Measurements from ENCODE around the gene RNF151. TPM values are rescaled to one million over a fixed set of nuclear protein-coding genes. Genes with fewer than 3 reads are reported as not detected.
A peak's percentile ranks its signal among the peaks of the same experiment; 100 is the strongest.

RNF151 gene
- total and polyA plus RNA-seq, 2 donors (not counting 1 experiment from before 2014, with no cell fraction given), result 0.13 to 0.76 TPM

DNA sequence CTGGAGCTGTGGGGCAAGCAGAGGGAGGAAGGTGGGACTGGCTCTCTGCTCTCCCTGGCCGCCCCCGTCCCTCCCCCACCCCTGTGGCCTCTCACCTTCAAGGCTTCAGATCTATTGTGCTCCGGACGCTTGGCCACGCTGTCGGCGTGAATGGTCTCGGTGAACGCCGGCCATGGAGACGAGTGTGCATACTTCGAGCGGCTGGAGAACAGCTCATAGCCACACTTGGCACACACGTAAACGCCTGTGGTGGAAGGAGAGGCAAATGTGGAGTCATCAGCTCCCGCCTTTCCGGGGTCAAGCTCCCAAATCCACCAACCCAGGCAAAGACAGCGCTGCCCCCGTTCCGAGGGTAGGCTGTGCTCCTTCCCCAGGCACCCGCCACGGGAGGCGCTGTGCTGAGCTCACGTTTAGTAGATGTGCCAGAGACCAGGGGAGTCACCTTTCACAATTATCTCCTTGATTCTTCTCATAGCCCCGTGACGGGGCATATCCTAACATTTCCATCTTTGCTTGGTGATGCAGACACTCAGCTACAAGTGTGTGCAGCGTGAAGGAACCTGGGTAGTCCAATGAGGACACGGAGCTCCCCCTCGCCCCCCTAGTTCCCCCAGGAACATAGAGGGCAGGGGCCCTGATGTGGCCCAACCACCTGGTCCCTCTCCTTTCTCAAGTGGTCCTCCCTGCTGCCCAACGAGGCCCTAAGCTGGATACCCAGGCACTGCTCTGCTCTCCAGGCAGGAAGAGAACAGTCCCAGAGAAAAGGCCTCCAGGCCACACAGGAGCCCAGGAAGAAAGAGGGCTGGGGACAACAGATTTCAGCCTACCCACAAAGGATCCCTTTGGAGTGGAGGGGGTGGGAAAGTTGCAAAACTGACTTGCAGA is 25.3 kb upstream of the RNF151 start:
- Histone ChIP-seq H3K27me3 (replicated peaks in 1 of 4; ENCODE audit: control extremely low read depth in 1 of 4, control insufficient read depth in 3 of 4, insufficient read depth in 4 of 4, low read length in 3 of 4) (no peaks in the 10 kb centered on the region), H3K4me1 (ENCODE audit: control insufficient read depth in 2 of 2, insufficient read depth in 2 of 2, low read length in 2 of 2) (peaks cover 14 to 19% of the 10 kb centered on the region in 2 donors), H3K4me3 (ENCODE audit: control extremely low read depth in 1 of 5, extremely low read depth in 1 of 5, insufficient read depth in 1 of 5, low read depth in 2 of 5, low read length in 4 of 5) (peak overlapping the region in 1 of 5 experiments; percentile 42), H4K20me1 (ENCODE audit: control insufficient read depth, insufficient read depth, low read length, poor library complexity, severe bottlenecking) (no peaks in the 10 kb centered on the region), H3K9me3 (ENCODE audit: control extremely low read depth in 1 of 3, control insufficient read depth in 2 of 3, insufficient read depth in 1 of 3, low read length in 2 of 3) (no peaks in the 10 kb centered on the region), H3K27ac (ENCODE audit: low read length in 2 of 2) (no peak overlapping the region), H2AFZ (ENCODE audit: insufficient read depth, low read depth, low read length, poor library complexity, severe bottlenecking) (no peak overlapping the region), H3K79me2 (ENCODE audit: control insufficient read depth, insufficient read depth, low read length) (no peaks in the 10 kb centered on the region), H3K36me3 (replicated peaks in 1 of 2; ENCODE audit: control extremely low read depth in 1 of 2, control insufficient read depth in 1 of 2, extremely low read depth in 1 of 2, insufficient read depth in 2 of 2, low read length in 1 of 2) (peaks cover 0 to 12% of the 10 kb centered on the region in 2 experiments), H3K9ac (ENCODE audit: low read length) (no peak overlapping the region), H3K4me2 (replicated peaks; ENCODE audit: low read depth, low read length, poor library complexity, severe bottlenecking) (peak overlapping the region; percentile 81)
- Mint-ChIP-seq H3K9me3 (ENCODE audit: insufficient read depth) (no peaks in the 10 kb centered on the region), H3K4me3 (peak overlapping the region; percentile 90), H3K27ac (peak overlapping the region; percentile 37), H3K4me1 (peaks cover 21% of the 10 kb centered on the region), H3K27me3 (no peaks in the 10 kb centered on the region)
- TF ChIP-seq, protein P1, sequence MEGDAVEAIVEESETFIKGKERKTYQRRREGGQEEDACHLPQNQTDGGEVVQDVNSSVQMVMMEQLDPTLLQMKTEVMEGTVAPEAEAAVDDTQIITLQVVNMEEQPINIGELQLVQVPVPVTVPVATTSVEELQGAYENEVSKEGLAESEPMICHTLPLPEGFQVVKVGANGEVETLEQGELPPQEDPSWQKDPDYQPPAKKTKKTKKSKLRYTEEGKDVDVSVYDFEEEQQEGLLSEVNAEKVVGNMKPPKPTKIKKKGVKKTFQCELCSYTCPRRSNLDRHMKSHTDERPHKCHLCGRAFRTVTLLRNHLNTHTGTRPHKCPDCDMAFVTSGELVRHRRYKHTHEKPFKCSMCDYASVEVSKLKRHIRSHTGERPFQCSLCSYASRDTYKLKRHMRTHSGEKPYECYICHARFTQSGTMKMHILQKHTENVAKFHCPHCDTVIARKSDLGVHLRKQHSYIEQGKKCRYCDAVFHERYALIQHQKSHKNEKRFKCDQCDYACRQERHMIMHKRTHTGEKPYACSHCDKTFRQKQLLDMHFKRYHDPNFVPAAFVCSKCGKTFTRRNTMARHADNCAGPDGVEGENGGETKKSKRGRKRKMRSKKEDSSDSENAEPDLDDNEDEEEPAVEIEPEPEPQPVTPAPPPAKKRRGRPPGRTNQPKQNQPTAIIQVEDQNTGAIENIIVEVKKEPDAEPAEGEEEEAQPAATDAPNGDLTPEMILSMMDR (IDR thresholded peaks at IDR 0.05), result no peak
- no peak for TF ChIP-seq EZH2 (IDR thresholded peaks at IDR 0.05; ENCODE audit: borderline replicate concordance, insufficient read depth, low read depth, low read length, poor library complexity, severe bottlenecking)
- ATAC-seq (ENCODE audit: low read depth) (no peak), DNase-seq (no peak)
- ChIA-PET POLR2A (interaction anchor here (0.8 kb wide), 1 partner anchor 19 kb away, joined by 3 read pairs; no protein-coding TSS in a partner anchor), CTCF (interaction anchor here (0.9 kb wide), 1 partner anchor 63 kb away, joined by 3 read pairs; no protein-coding TSS in a partner anchor)
- 94% methylated on average over 27 of the region's 30 CpGs for WGBS (ENCODE audit: insufficient coverage)
- intact Hi-C loops (cut with micrococcal nuclease), result loop anchor here (1.0 to 10.0 kb wide), 2 partner anchors 12 to 53 kb away; no protein-coding TSS in a partner anchor

All from B cell (primary cell).